Measurements from ENCODE around the gene KRT85. TPM values are rescaled to one million over a fixed set of nuclear protein-coding genes. Genes with fewer than 3 reads are reported as not detected.

Gene KRT85
- total RNA-seq, 2 donors from 2014 or later: not detected

- DNase-seq (ENCODE audit: low spot score): no peak
- TF ChIP-seq CTCF (IDR thresholded peaks at IDR 0.05): no peak
- ATAC-seq (ENCODE audit: insufficient number of reproducible peaks, low FRiP score, low read depth): no peak
Measured at GRCh38 chr12:52381206-52381605, 13.9 kb upstream of the KRT85 start.

DNA sequence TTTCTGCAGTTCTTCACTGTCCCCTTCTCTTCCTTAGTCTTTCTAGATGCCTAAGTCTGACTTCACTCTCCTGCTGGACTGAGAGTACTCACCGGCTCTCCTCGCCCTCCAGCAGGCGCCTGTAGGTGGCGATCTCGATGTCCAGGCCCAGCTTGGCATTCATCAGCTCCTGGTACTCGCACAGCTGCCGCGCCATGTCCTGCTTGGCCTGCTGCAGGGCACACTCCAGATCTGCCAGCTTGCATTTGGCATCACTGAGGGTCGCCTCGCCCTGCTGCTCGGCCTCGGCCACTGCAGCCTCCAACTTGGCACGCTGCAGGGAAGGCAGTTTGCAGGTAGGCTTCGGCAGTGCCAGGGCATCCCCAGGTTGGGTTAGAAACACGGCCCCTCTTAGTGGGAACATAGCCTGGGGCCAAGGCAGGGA, 13.0 kb upstream of the KRT85 start:
- Histone ChIP-seq H3K4me1 (ENCODE audit: control insufficient read depth in 1 of 2, low read depth in 2 of 2) (no peaks in the 10 kb centered on the region), H3K4me3 (no peak overlapping the region), H3K36me3 (no peaks in the 10 kb centered on the region), H3K9me3 (no peaks in the 10 kb centered on the region), H3K27me3 (replicated peaks; ENCODE audit: insufficient read depth) (no peaks in the 10 kb centered on the region), H3K27ac (no peak overlapping the region)
- DNase-seq (ENCODE audit: low spot score) (no peak), ATAC-seq (ENCODE audit: insufficient number of reproducible peaks, low FRiP score, low read depth) (no peak)
- TF ChIP-seq CTCF (IDR thresholded peaks at IDR 0.05): no peak

More at GRCh38 chr12:52381206-52381605, 13.9 kb upstream of the KRT85 start:
- no peaks in the 10 kb centered on the region for H3K9me3 ChIP-seq
- H3K4me1 ChIP-seq (ENCODE audit: control insufficient read depth in 1 of 2, low read depth in 2 of 2): no peaks in the 10 kb centered on the region
- no peak overlapping the region for H3K4me3 ChIP-seq
- no peaks in the 10 kb centered on the region for H3K27me3 ChIP-seq (replicated peaks; ENCODE audit: insufficient read depth)
- H3K36me3 ChIP-seq: no peaks in the 10 kb centered on the region
- no peak overlapping the region for H3K27ac ChIP-seq

DNA sequence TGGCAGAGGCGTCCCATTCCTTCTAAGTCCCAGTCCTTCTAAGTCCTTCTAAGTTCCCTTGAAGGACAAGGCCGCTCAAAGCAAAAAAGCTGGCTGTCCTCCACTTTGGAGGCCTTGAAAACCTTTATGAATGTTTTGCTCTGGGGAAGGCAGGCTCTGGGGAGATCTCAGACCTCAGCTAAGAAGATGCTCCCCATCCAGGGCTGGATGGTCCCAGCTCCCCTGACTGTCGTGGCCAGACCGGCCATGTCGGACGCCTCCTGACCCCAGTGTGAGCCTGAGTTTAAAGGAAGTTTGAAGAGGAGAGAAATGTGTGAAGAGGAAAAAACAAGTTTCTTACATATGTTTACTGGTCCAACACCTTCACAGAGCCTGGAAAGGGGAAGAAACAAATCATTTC, 12.3 kb upstream of the KRT85 start:
- Histone ChIP-seq H3K4me1 (ENCODE audit: control insufficient read depth in 1 of 2, low read depth in 2 of 2) (no peaks in the 10 kb centered on the region), H3K36me3 (no peaks in the 10 kb centered on the region), H3K4me3 (no peak overlapping the region), H3K27ac (no peak overlapping the region), H3K9me3 (no peaks in the 10 kb centered on the region), H3K27me3 (replicated peaks; ENCODE audit: insufficient read depth) (no peaks in the 10 kb centered on the region)
- DNase-seq (ENCODE audit: low spot score): no peak
- ATAC-seq (ENCODE audit: insufficient number of reproducible peaks, low FRiP score, low read depth): no peak
- TF ChIP-seq CTCF (IDR thresholded peaks at IDR 0.05): no peak

- Histone ChIP-seq H3K4me1 (ENCODE audit: control insufficient read depth in 1 of 2, low read depth in 2 of 2) (no peaks in the 10 kb centered on the region), H3K9me3 (no peaks in the 10 kb centered on the region), H3K27me3 (replicated peaks; ENCODE audit: insufficient read depth) (no peaks in the 10 kb centered on the region), H3K27ac (no peak overlapping the region), H3K36me3 (no peaks in the 10 kb centered on the region), H3K4me3 (no peak overlapping the region)
- DNase-seq (ENCODE audit: low spot score) (no peak), ATAC-seq (ENCODE audit: insufficient number of reproducible peaks, low FRiP score, low read depth) (no peak)
- no peak for TF ChIP-seq CTCF (IDR thresholded peaks at IDR 0.05)
Measured at GRCh38 chr12:52378091-52378490, 10.8 kb upstream of the KRT85 start.

DNA sequence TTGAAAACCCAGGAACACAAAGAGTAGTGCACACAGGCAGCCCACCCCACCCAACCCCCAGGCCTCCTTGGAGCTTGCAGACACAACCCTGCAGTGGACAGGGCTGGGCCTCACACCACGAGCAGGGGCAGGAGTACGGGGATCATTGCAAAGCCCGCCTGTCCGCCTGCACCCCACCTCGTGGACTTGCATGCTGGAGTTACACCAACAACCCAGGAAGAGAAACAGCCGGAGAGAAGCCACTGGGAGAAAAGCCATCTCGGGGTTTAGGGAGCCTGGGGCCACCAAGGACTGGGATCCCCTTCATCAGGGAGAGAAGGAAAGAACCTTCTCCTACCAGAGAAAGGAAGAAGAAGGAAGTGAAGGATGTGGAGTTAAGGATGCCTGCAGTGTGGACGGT, 10.0 kb upstream of the KRT85 start:
- H3K4me1 ChIP-seq (ENCODE audit: control insufficient read depth in 1 of 2, low read depth in 2 of 2): no peaks in the 10 kb centered on the region
- no peak for TF ChIP-seq CTCF (IDR thresholded peaks at IDR 0.05)
- H3K36me3 ChIP-seq: no peaks in the 10 kb centered on the region
- H3K27ac ChIP-seq: no peak overlapping the region
- DNase-seq (ENCODE audit: low spot score): no peak
- no peaks in the 10 kb centered on the region for H3K27me3 ChIP-seq (replicated peaks; ENCODE audit: insufficient read depth)
- no peak overlapping the region for H3K4me3 ChIP-seq
- no peaks in the 10 kb centered on the region for H3K9me3 ChIP-seq
- no peak for ATAC-seq (ENCODE audit: insufficient number of reproducible peaks, low FRiP score, low read depth)

Data from thoracic aorta (tissue), 2 donors.